Lung (tissue), 12 donors: ENCODE results near the gene C3orf20. TPM values are rescaled to one million over a fixed set of nuclear protein-coding genes. Genes with fewer than 3 reads are reported as not detected.
A peak's percentile ranks its signal among the peaks of the same experiment; 100 is the strongest.

Experiments
- ATAC-seq: fragments of 200-7000 bp; cut with Tn5 transposase; one replicate; pipeline ENCODE4 v1.9.1; 2020; ENCODE audit warnings: moderate number of reproducible peaks; ENCODE audit not compliant: insufficient read depth, low FRiP score
- DNase-seq, 3 donors: peaks; one replicate each; pipeline ENCODE4 v3.0.0-alpha.2; 2013 to 2017
- H3K27ac ChIP-seq, 2 donors: one replicate each; pipeline ENCODE4 v1.5.1; 2013; ENCODE audit warnings: mild to moderate bottlenecking in 2 of 2, moderate library complexity in 2 of 2, control low read depth in 1 of 2, inconsistent platforms in 1 of 2, low read depth in 1 of 2, low read length in 1 of 2
- H3K27me3 ChIP-seq, 3 donors: one replicate each; pipeline ENCODE4 v1.5.1; 2013; ENCODE audit warnings: low read length in 2 of 3; ENCODE audit not compliant: control insufficient read depth in 3 of 3, insufficient read depth in 3 of 3
- H3K36me3 ChIP-seq, 4 donors: one replicate each; pipeline ENCODE4 v1.5.1; 2013; ENCODE audit warnings: low read length in 4 of 4, mild to moderate bottlenecking in 1 of 4, moderate library complexity in 1 of 4; ENCODE audit not compliant: control insufficient read depth in 4 of 4, insufficient read depth in 4 of 4
- H3K4me1 ChIP-seq, 5 donors: one replicate each; pipeline ENCODE4 v1.5.1; 2013; ENCODE audit warnings: low read length in 5 of 5, mild to moderate bottlenecking in 2 of 5, moderate library complexity in 1 of 5; ENCODE audit not compliant: control insufficient read depth in 5 of 5, insufficient read depth in 5 of 5
- H3K4me3 ChIP-seq: one replicate; pipeline ENCODE4 v1.5.1; 2013; ENCODE audit warnings: mild to moderate bottlenecking, control low read depth, moderate library complexity
- H3K9ac ChIP-seq, 2 donors: one replicate each; pipeline ENCODE4 v1.5.1; 2013; ENCODE audit warnings: low read length in 2 of 2, control low read depth in 1 of 2; ENCODE audit not compliant: insufficient read depth in 1 of 2
- H3K9me3 ChIP-seq, 4 donors: one replicate each; pipeline ENCODE4 v1.5.1; 2013; ENCODE audit warnings: low read length in 3 of 4, mild to moderate bottlenecking in 1 of 4, moderate library complexity in 1 of 4; ENCODE audit not compliant: control insufficient read depth in 4 of 4, insufficient read depth in 3 of 4
- CTCF ChIP-seq: IDR thresholded peaks from 2 replicates; pipeline ENCODE4 v1.5.1; 2012; ENCODE audit warnings: mild to moderate bottlenecking; ENCODE audit errors: control extremely low read depth, extremely low read depth
- WGBS, 2 donors: extraction: QIAGEN DNeasy Blood & Tissue Kit; methylation state at CpG; one replicate each; pipeline ENCODE4 v1.1.7; 2013; 5-methylcytosine and 5-hydroxymethylcytosine counted together
- polyA plus RNA-seq, 2 donors: library from polyadenylated mRNA; stranded (reverse); fragments of 200-250 nt; gene quantifications; one replicate each; pipeline ENCODE4 v1.2.1, GENCODE V29; 2013
- total RNA-seq, 2 donors: library from RNA; depleted of rRNA in 1 of 2; stranded (reverse); fragments of >200 nt in 1 of 2; gene quantifications; one replicate each; pipeline ENCODE4 v1.2.1, GENCODE V29; 2014 to 2021
- donor health status: control.
- donor health status: control.
- donor health status: Bipolar disorder and iron deficiency.
- donor health status: healthy.
- donor health status: DM: yes; HTN: yes; CAD: no.

The C3orf20 gene
- total and polyA plus RNA-seq, 4 donors, result 0.03 to 0.14 (median 0.12) TPM; not detected in 1

GRCh38 chr3:14786369-14786768, 111.4 kb downstream of the C3orf20 start:
- no peak overlapping the region for H3K9ac ChIP-seq
- ATAC-seq, result no peak
- WGBS, 2 donors, result 95 to 96% methylated on average over 3 of the region's 3 CpGs
- DNase-seq, result no peak
- no peaks in the 10 kb centered on the region for H3K36me3 ChIP-seq
- H3K4me1 ChIP-seq, result peaks cover 0 to 11% (median 3%) of the 10 kb centered on the region in 5 donors
- H3K27ac ChIP-seq, result no peak overlapping the region
- no peaks in the 10 kb centered on the region for H3K27me3 ChIP-seq
- peaks cover 0 to 3% (median 1%) of the 10 kb centered on the region in 4 donors for H3K9me3 ChIP-seq
- no peak for TF ChIP-seq CTCF
- H3K4me3 ChIP-seq, result no peak overlapping the region

- ATAC-seq, result no peak
These were observed 112.7 kb downstream of the C3orf20 start for GRCh38 chr3:14787630-14788029.

GRCh38 chr3:14788644-14789043, 113.7 kb downstream of the C3orf20 start:
- no peaks in the 10 kb centered on the region for H3K36me3 ChIP-seq
- DNase-seq, result no peak
- no peaks in the 10 kb centered on the region for H3K27me3 ChIP-seq
- no peak overlapping the region for H3K27ac ChIP-seq
- WGBS, 2 donors, result 93 to 97% methylated on average over 7 of the region's 7 CpGs
- no peak overlapping the region for H3K4me3 ChIP-seq
- TF ChIP-seq CTCF, result no peak
- peaks cover 0 to 10% (median 3%) of the 10 kb centered on the region in 5 donors for H3K4me1 ChIP-seq
- H3K9me3 ChIP-seq, result peaks cover 0 to 3% (median 1%) of the 10 kb centered on the region in 4 donors
- H3K9ac ChIP-seq, result no peak overlapping the region
- no peak for ATAC-seq

More at GRCh38 chr3:14787630-14788029, 112.7 kb downstream of the C3orf20 start:
- Histone ChIP-seq H3K4me1 (peaks cover 0 to 11% (median 3%) of the 10 kb centered on the region in 5 donors), H3K27me3 (no peaks in the 10 kb centered on the region), H3K9me3 (peaks cover 0 to 3% (median 1%) of the 10 kb centered on the region in 4 donors), H3K36me3 (no peaks in the 10 kb centered on the region), H3K4me3 (no peak overlapping the region), H3K9ac (no peak overlapping the region), H3K27ac (no peak overlapping the region)
- no peak for DNase-seq
- no peak for TF ChIP-seq CTCF
- 48 to 75% methylated on average over 7 of the region's 7 CpGs for WGBS, 2 donors

GRCh38 chr3:14789221-14789620, 114.3 kb downstream of the C3orf20 start:
- peak in 1 of 3 donors; percentile 2 for DNase-seq
- Histone ChIP-seq H3K27ac (no peak overlapping the region), H3K4me1 (peaks cover 0 to 4% (median 2%) of the 10 kb centered on the region in 5 donors), H3K27me3 (no peaks in the 10 kb centered on the region), H3K9me3 (peaks cover 0 to 3% (median 1%) of the 10 kb centered on the region in 4 donors), H3K36me3 (no peaks in the 10 kb centered on the region), H3K9ac (no peak overlapping the region), H3K4me3 (no peak overlapping the region)
- no peak for TF ChIP-seq CTCF
- WGBS, 2 donors, result 77 to 90% methylated on average over 5 of the region's 5 CpGs
- ATAC-seq, result no peak
